ENCODE data around the gene COPE. TPM values are rescaled to one million over a fixed set of nuclear protein-coding genes. Genes with fewer than 3 reads are reported as not detected.
A peak's percentile ranks its signal among the peaks of the same experiment; 100 is the strongest.

COPE gene
- total RNA-seq, 1 donor from 2014 or later, result 213 TPM

DNA sequence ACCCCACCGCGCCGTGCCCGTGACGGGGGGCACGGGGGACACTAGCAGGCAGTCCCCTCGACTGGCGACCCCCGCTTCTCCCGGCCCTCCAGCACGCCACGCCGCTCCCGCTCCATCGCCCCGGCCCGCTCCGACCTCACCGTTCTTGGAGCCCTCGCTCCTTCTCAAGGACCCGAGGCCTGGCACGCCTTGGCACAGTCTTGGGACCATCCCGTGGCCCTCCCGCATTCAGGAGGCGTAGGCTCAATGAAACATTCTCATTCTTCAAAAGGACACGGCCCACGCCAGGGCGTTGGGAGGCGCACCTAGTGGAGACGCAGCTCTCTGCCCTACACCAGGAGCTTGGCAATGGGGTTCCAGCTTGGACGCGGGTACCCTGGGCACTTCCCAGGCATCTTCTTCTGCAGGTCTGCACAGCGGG is 22.8 kb downstream of the COPE start:
- H3K9me3 Mint-ChIP-seq (ENCODE audit: unreplicated experiment), result no peaks in the 10 kb centered on the region
- no peak overlapping the region for H3K27ac Mint-ChIP-seq (ENCODE audit: unreplicated experiment)
- peaks cover 12% of the 10 kb centered on the region for H3K36me3 Mint-ChIP-seq (ENCODE audit: low read depth, unreplicated experiment)
- peaks cover 12% of the 10 kb centered on the region for H3K27me3 Mint-ChIP-seq (ENCODE audit: unreplicated experiment)
- TF ChIP-seq, protein P1, sequence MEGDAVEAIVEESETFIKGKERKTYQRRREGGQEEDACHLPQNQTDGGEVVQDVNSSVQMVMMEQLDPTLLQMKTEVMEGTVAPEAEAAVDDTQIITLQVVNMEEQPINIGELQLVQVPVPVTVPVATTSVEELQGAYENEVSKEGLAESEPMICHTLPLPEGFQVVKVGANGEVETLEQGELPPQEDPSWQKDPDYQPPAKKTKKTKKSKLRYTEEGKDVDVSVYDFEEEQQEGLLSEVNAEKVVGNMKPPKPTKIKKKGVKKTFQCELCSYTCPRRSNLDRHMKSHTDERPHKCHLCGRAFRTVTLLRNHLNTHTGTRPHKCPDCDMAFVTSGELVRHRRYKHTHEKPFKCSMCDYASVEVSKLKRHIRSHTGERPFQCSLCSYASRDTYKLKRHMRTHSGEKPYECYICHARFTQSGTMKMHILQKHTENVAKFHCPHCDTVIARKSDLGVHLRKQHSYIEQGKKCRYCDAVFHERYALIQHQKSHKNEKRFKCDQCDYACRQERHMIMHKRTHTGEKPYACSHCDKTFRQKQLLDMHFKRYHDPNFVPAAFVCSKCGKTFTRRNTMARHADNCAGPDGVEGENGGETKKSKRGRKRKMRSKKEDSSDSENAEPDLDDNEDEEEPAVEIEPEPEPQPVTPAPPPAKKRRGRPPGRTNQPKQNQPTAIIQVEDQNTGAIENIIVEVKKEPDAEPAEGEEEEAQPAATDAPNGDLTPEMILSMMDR (IDR thresholded peaks at IDR 0.05; ENCODE audit: unreplicated experiment), result no peak
- DNase-seq (ENCODE audit: low spot score), result no peak
- H3K4me3 Mint-ChIP-seq (ENCODE audit: unreplicated experiment), result peak overlapping the region; percentile 92
- H3K4me1 Mint-ChIP-seq (ENCODE audit: unreplicated experiment), result no peaks in the 10 kb centered on the region

DNA sequence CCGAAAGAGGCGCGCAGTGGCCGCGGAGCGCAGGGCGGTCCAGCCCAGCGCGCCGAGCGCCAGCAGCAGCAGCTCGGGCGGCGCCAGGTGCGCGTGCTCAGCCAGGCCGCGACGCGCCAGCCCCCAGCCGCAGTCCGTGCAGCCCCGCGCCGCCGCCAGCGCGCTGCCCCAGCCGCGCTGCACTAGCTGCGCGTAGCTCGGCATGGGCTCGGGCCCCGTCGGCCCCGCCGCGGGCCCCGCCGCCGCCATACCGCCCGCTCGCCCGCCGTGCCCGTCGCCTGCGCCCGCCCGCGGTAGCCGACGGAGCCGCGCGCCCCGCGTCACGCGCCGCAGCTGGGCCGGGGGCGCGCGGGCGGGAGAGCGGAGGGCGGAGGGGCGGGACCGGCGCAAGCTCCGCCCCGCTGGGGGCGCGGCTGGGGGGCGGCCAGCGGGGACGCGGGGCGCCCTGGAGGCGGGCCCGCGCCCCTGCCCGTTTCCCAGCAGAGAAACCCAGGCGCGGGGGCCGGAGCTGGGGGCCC is 23.3 kb downstream of the COPE start, which contains the start of gene CERS1:
Gene CERS1 (minus strand): TSS at position 335 of the 518 bp plus-strand sequence. CDS start 86 bp downstream, at position 249.
- peak; percentile 53 for DNase-seq (ENCODE audit: low spot score)
- TF ChIP-seq, protein P1 (IDR thresholded peaks at IDR 0.05; ENCODE audit: unreplicated experiment), result no peak
- H3K4me3 Mint-ChIP-seq (ENCODE audit: unreplicated experiment), result peak within 1 kb of the TSS; percentile 92
- no peak within 1 kb of the TSS for H3K27ac Mint-ChIP-seq (ENCODE audit: unreplicated experiment)
- no peaks in the 10 kb centered on the region for H3K9me3 Mint-ChIP-seq (ENCODE audit: unreplicated experiment)
- H3K36me3 Mint-ChIP-seq (ENCODE audit: low read depth, unreplicated experiment), result peaks cover 10% of the 10 kb centered on the region
- no peaks in the 10 kb centered on the region for H3K4me1 Mint-ChIP-seq (ENCODE audit: unreplicated experiment)
- H3K27me3 Mint-ChIP-seq (ENCODE audit: unreplicated experiment), result peaks cover 11% of the 10 kb centered on the region

DNA sequence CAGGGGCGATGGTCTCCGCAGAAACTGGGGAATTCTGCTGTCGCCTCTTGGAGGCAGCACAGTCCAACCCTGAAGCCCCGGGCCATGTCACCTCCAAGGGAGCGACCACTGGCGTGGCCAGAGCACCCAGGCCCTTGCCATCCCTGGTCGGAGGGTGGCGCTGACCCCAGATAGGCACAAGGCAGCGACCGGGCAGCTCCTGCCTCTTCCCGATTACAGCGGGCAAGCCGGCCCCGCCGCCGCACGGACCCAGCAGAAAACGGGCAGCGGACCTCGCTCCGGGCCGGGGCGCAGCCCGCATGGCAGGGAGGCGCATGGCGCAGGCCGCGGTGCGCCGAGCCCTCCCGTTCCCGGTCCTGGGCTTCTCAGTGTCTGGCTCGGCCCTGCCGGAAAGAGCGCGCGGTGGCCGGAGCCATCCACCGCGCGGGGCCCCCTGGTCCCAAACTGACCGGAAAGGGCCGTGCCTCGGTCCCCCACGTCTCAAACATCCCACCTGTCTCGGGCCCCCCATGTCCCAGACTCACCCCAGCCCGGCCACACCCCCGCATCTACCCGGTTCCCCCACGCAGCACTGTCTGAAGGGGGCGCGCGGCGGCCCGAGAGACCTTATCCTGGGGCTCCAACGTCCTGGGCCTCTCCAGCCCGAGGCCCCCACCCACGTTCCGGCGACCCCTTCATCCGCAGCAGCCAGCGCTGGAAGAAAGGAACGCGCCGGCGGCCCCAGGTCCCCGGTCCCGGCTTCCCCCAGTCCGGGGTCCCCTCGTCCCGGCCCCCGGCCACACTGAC is 24.0 kb downstream of the COPE start:
- Mint-ChIP-seq H3K27ac (ENCODE audit: unreplicated experiment) (no peak overlapping the region), H3K4me1 (ENCODE audit: unreplicated experiment) (no peaks in the 10 kb centered on the region), H3K9me3 (ENCODE audit: unreplicated experiment) (no peaks in the 10 kb centered on the region), H3K27me3 (ENCODE audit: unreplicated experiment) (peaks cover 11% of the 10 kb centered on the region), H3K4me3 (ENCODE audit: unreplicated experiment) (peak overlapping the region; percentile 89), H3K36me3 (ENCODE audit: low read depth, unreplicated experiment) (peaks cover 5% of the 10 kb centered on the region)
- peak; percentile 77 for DNase-seq (ENCODE audit: low spot score)
- TF ChIP-seq, protein P1 (IDR thresholded peaks at IDR 0.05; ENCODE audit: unreplicated experiment), result peak; percentile 48

DNA sequence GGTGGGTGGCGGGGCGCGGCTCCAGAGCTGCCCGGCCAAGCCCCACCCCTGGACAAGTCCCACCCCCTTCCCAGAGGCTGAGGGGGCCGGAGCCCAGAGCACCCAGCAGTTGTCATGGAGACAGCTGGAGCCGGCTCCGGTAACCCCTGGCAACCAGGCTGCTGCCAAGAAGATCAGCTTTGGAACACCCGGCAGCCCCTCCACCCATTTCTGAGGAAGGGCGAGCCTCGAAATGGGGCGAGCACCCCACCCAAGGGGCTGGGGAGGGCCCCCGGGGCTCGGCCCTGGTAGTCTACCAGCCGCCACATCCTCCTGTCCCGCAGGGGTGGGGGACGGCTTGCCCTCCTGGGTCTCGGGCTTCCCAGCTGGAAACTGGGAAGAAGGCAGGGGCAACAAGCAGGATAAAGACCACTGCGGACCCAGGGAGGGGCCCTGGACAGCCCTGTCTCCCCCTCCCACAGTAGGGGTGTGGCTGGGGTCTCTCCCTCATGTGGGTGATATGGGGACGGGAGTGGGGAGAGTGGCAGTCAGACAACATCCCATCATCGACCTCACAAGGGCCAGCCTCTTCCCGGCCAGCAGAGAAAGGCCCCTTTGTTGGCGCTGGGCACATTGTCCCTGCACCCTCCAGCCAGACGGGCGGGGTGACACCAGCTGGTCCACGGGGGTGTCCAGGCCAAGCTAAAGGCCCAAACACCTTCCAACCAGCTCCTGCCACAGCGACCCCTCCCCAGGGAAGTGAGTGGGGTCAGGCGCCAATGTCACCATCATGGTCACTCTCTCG is 24.7 kb downstream of the COPE start:
- Mint-ChIP-seq H3K27ac (ENCODE audit: unreplicated experiment) (no peak overlapping the region), H3K4me3 (ENCODE audit: unreplicated experiment) (no peak overlapping the region), H3K4me1 (ENCODE audit: unreplicated experiment) (no peaks in the 10 kb centered on the region)

More for the DNA sequence above, 24.7 kb downstream of the COPE start:
- TF ChIP-seq, protein P1 (IDR thresholded peaks at IDR 0.05; ENCODE audit: unreplicated experiment), result no peak
- DNase-seq (ENCODE audit: low spot score), result no peak
- H3K36me3 Mint-ChIP-seq (ENCODE audit: low read depth, unreplicated experiment), result peaks cover 5% of the 10 kb centered on the region
- peaks cover 11% of the 10 kb centered on the region for H3K27me3 Mint-ChIP-seq (ENCODE audit: unreplicated experiment)
- H3K9me3 Mint-ChIP-seq (ENCODE audit: unreplicated experiment), result no peaks in the 10 kb centered on the region

All from endothelial cell (in vitro differentiated cells).